SK-N-MC (cell line): ENCODE data around the gene KAZN.

ENCODE experiments used
- DNase-seq: peaks from one replicate; pipeline ENCODE4 v3.0.0-alpha.2; 2011; ENCODE audit warnings: low read depth, low spot score
- H3K27ac ChIP-seq: fragments of 200-600 bp; sonication (generic); 2 replicates; pipeline ENCODE4 v1.5.1; 2016; ENCODE audit warnings: mixed run types
- H3K36me3 ChIP-seq: fragments of 200-600 bp; sonication (generic); 2 replicates; pipeline ENCODE4 v1.6.1; 2017; ENCODE audit warnings: antibody characterized with exemption, low read length, mixed read lengths; ENCODE audit not compliant: insufficient read depth
- H3K4me3 ChIP-seq: fragments of 200-600 bp; sonication (generic); 2 replicates; pipeline ENCODE4 v1.5.1; 2016
- H3K9ac ChIP-seq: fragments of 200-600 bp; sonication (generic); 2 replicates; pipeline ENCODE4 v1.8.0; 2017; ENCODE audit warnings: mixed run types, mixed read lengths; ENCODE audit not compliant: insufficient read length
- H3K9me3 ChIP-seq: fragments of 200-600 bp; sonication (generic); 2 replicates; pipeline ENCODE4 v1.6.1; 2017; ENCODE audit warnings: low read depth, mild to moderate bottlenecking, antibody characterized with exemption, low read length, moderate library complexity, mixed read lengths
- EZH2 ChIP-seq: fragments of 200-600 bp; sonication (generic); IDR thresholded peaks from one replicate; pipeline ENCODE4 v1.6.1; 2017; ENCODE audit warnings: antibody characterized with exemption
- FOXP2 ChIP-seq: optimal IDR thresholded peaks from 2 replicates; pipeline ENCODE3; 2011; ENCODE audit warnings: mild to moderate bottlenecking, moderate library complexity; ENCODE audit not compliant: insufficient read depth; ENCODE audit errors: extremely low read length, control extremely low read depth
- POLR2AphosphoS5 ChIP-seq: IDR thresholded peaks from 2 replicates; pipeline ENCODE4 v1.6.1; 2012; ENCODE audit warnings: mild to moderate bottlenecking, low read depth, low read length, borderline replicate concordance

KAZN gene

GRCh38 chr1:14650951-14651350 lies 52.5 kb downstream of the KAZN start:
- Histone ChIP-seq H3K9me3 (no peaks in the 10 kb centered on the region), H3K36me3 (no peaks in the 10 kb centered on the region), H3K9ac (no peak overlapping the region), H3K27ac (no peak overlapping the region), H3K4me3 (no peak overlapping the region)
- DNase-seq: no peak
- no peak for TF ChIP-seq FOXP2
- TF ChIP-seq POLR2AphosphoS5: no peak
- TF ChIP-seq EZH2: no peak

- no peak for DNase-seq
- H3K36me3 ChIP-seq: no peaks in the 10 kb centered on the region
- H3K9me3 ChIP-seq: no peaks in the 10 kb centered on the region
- H3K27ac ChIP-seq: no peak overlapping the region
- no peak overlapping the region for H3K9ac ChIP-seq
- TF ChIP-seq FOXP2: no peak
- TF ChIP-seq POLR2AphosphoS5: no peak
- TF ChIP-seq EZH2: no peak
- H3K4me3 ChIP-seq: no peak overlapping the region
Measured at GRCh38 chr1:14652840-14653239, 54.4 kb downstream of the KAZN start.

DNA sequence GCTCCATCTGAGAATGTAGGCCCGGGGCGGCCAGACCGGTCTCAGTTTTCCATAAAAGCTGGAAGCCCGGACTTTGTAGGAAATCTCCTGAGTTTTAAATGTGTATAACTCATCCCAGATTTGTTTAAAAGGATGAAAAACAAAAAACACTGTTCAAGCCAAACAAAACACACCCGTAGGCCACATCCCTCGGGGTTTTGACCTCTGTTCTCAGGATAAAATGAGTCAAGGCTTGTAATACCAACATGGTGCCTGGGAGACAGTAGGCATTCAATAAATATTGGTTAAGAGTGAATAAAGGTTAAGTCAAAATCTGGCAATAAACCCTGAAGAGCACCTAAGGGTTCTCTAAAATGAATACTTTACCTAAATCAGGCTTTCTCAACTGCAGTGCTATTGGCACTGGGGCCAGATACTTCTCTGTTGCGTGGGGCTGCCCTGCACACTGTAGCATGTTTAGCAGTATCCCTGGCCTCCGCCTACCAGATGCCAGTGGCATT lies 55.0 kb downstream of the KAZN start:
- TF ChIP-seq EZH2: no peak
- H3K9me3 ChIP-seq: no peaks in the 10 kb centered on the region
- H3K36me3 ChIP-seq: no peaks in the 10 kb centered on the region
- no peak for DNase-seq
- no peak overlapping the region for H3K9ac ChIP-seq
- no peak overlapping the region for H3K4me3 ChIP-seq
- no peak overlapping the region for H3K27ac ChIP-seq

GRCh38 chr1:14654554-14654953 lies 56.1 kb downstream of the KAZN start:
- H3K36me3 ChIP-seq: no peaks in the 10 kb centered on the region
- H3K9ac ChIP-seq: no peak overlapping the region
- H3K27ac ChIP-seq: no peak overlapping the region
- no peak overlapping the region for H3K4me3 ChIP-seq
- no peaks in the 10 kb centered on the region for H3K9me3 ChIP-seq
- no peak for DNase-seq
- TF ChIP-seq EZH2 (no peak), POLR2AphosphoS5 (no peak)

GRCh38 chr1:14655385-14655784 lies 56.9 kb downstream of the KAZN start:
- no peak overlapping the region for H3K27ac ChIP-seq
- H3K9ac ChIP-seq: no peak overlapping the region
- H3K4me3 ChIP-seq: no peak overlapping the region
- no peaks in the 10 kb centered on the region for H3K9me3 ChIP-seq
- TF ChIP-seq EZH2 (no peak), POLR2AphosphoS5 (no peak), FOXP2 (no peak)
- no peak for DNase-seq
- H3K36me3 ChIP-seq: no peaks in the 10 kb centered on the region

DNA sequence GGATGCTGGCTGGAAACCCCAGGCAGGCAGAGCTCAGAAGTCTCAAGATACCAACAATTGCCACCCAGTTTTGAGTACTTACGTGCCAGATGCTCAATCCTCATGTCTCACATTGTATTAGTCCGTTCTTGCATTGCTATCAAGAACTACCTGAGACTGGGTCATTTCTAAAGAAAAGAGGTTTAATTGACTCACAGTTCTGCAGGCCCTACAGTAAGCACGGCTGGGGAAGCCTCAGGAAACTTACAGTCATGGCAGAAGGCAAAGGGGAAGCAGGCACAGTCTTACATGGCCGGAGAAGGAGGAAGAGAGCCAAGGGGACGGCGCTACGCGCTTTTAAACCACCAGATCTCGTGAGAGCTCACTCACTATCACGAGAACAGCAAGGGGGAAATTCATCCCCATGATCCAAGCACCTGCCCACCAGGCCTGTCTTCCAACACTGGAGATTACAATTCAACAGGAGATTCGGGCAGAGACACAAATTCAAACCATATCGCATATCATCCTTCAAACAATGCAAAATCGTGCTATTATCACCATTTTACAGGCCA lies 58.0 kb downstream of the KAZN start:
- no peak for DNase-seq
- Histone ChIP-seq H3K36me3 (no peaks in the 10 kb centered on the region), H3K4me3 (no peak overlapping the region), H3K27ac (no peak overlapping the region), H3K9ac (no peak overlapping the region), H3K9me3 (no peaks in the 10 kb centered on the region)
- TF ChIP-seq POLR2AphosphoS5: no peak
- no peak for TF ChIP-seq EZH2
- TF ChIP-seq FOXP2: no peak

DNA sequence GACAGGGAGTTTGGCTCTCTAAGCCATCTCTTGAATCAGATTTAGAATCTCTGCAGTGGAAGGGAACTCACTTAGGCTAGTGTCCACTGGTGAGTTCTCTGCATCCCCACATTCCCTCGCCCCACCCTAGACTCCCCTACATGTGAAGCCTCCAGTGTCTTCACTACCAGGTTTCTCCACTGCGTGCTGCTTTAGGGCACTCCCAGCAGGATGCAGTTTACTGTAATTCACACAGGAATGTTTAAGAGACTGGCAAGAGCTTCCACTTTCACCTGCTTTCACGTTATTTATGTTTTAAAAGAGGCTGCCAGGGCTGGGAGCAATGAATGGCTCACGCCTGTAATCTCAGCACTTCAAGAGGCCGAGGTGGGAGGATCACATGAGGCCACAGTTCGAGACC lies 60.2 kb downstream of the KAZN start:
- Histone ChIP-seq H3K9me3 (no peaks in the 10 kb centered on the region), H3K4me3 (no peak overlapping the region), H3K9ac (no peak overlapping the region), H3K27ac (no peak overlapping the region), H3K36me3 (no peaks in the 10 kb centered on the region)
- no peak for DNase-seq
- TF ChIP-seq POLR2AphosphoS5: no peak
- no peak for TF ChIP-seq EZH2
- no peak for TF ChIP-seq FOXP2

- H3K27ac ChIP-seq: no peak overlapping the region
- TF ChIP-seq FOXP2 (no peak), POLR2AphosphoS5 (no peak), EZH2 (no peak)
- DNase-seq: no peak
- H3K9me3 ChIP-seq: no peaks in the 10 kb centered on the region
- H3K36me3 ChIP-seq: no peaks in the 10 kb centered on the region
- no peak overlapping the region for H3K9ac ChIP-seq
- H3K4me3 ChIP-seq: no peak overlapping the region
Measured at GRCh38 chr1:14659913-14660312, 61.4 kb downstream of the KAZN start.

- Histone ChIP-seq H3K9me3 (no peaks in the 10 kb centered on the region), H3K9ac (no peak overlapping the region), H3K27ac (no peak overlapping the region), H3K4me3 (no peak overlapping the region), H3K36me3 (no peaks in the 10 kb centered on the region)
- no peak for DNase-seq
- TF ChIP-seq EZH2 (no peak), POLR2AphosphoS5 (no peak), FOXP2 (no peak)
Measured at GRCh38 chr1:14660801-14661200, 62.3 kb downstream of the KAZN start.

GRCh38 chr1:14661222-14661621 lies 62.7 kb downstream of the KAZN start:
- no peak overlapping the region for H3K4me3 ChIP-seq

More at GRCh38 chr1:14661222-14661621, 62.7 kb downstream of the KAZN start:
- no peaks in the 10 kb centered on the region for H3K36me3 ChIP-seq
- DNase-seq: no peak
- TF ChIP-seq FOXP2 (no peak), POLR2AphosphoS5 (no peak), EZH2 (no peak)
- H3K9me3 ChIP-seq: no peaks in the 10 kb centered on the region
- H3K9ac ChIP-seq: no peak overlapping the region
- H3K27ac ChIP-seq: no peak overlapping the region
